IMR-90 (cell line): ENCODE results near the gene ECM2.

ENCODE experiments used
- MXI1 ChIP-seq: IDR thresholded peaks from 2 replicates; pipeline ENCODE4 v1.6.1; 2012; ENCODE audit warnings: low read depth, mild to moderate bottlenecking, low read length, moderate library complexity, borderline replicate concordance
- POLR2A ChIP-seq: IDR thresholded peaks from 2 replicates; pipeline ENCODE4 v1.6.1; 2012; ENCODE audit warnings: mild to moderate bottlenecking, low read depth, low read length
- RFX5 ChIP-seq: IDR thresholded peaks from 2 replicates; pipeline ENCODE4 v1.8.0; 2012; ENCODE audit warnings: low read depth, mild to moderate bottlenecking, low read length, moderate library complexity
- TF ChIP-seq, protein P1 (sequence below): conservative IDR thresholded peaks from 2 replicates; pipeline ENCODE4 v1.5.1; 2012; ENCODE audit warnings: mild to moderate bottlenecking, low read depth, low read length, improper control_type of control experiment

DNA sequence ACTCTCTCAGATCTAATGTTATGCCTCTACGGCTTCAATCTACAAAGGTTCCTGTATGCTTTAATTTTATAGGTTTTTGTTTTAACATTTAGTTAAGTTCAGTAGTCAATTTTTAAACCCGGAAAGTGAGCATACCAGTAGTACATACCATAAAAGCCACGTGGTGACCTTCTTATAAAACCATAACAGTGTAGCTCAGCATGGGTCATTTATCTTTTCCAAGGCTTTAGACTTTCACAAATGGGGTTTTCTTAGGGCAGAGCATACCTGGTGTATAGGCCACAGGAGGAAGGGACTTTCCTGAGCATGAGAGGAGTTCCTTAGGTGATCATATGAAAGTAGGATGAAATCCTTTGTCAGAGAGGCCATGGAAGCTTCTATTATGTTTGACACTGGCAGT is 23.2 kb downstream of the ECM2 start:
- TF ChIP-seq, protein P1, sequence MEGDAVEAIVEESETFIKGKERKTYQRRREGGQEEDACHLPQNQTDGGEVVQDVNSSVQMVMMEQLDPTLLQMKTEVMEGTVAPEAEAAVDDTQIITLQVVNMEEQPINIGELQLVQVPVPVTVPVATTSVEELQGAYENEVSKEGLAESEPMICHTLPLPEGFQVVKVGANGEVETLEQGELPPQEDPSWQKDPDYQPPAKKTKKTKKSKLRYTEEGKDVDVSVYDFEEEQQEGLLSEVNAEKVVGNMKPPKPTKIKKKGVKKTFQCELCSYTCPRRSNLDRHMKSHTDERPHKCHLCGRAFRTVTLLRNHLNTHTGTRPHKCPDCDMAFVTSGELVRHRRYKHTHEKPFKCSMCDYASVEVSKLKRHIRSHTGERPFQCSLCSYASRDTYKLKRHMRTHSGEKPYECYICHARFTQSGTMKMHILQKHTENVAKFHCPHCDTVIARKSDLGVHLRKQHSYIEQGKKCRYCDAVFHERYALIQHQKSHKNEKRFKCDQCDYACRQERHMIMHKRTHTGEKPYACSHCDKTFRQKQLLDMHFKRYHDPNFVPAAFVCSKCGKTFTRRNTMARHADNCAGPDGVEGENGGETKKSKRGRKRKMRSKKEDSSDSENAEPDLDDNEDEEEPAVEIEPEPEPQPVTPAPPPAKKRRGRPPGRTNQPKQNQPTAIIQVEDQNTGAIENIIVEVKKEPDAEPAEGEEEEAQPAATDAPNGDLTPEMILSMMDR = no peak
- TF ChIP-seq POLR2A (no peak), RFX5 (no peak), MXI1 (no peak)
